ENCODE results near the gene TUBA3E. TPM values are rescaled to one million over a fixed set of nuclear protein-coding genes. Genes with fewer than 3 reads are reported as not detected.
"Not testable (repeated sequence)": the region's sequence is repeated elsewhere in the genome, so short reads cannot be mapped to it uniquely, and the experiment has no call there.

The TUBA3E gene
- total and polyA plus RNA-seq, 2 of the 13 experiments (the other 11 are each of a cell fraction or from before 2014, with no cell fraction given), result not detected

- CTCF ChIA-PET (ENCODE audit: low intra/inter-chr PET ratio, low total read pairs); H3K27me3 ChIP-seq (ENCODE audit: control insufficient read depth in 1 of 2, insufficient read depth in 2 of 2, low read length in 2 of 2); H3K4me3 ChIP-seq (replicated peaks in 1 of 3; ENCODE audit: insufficient read depth in 1 of 3, low read depth in 2 of 3, low read length in 3 of 3); H3K9me3 ChIP-seq (ENCODE audit: low read length); H2AFZ ChIP-seq (ENCODE audit: low read length); H4K20me1 ChIP-seq (ENCODE audit: insufficient read depth, low read length); FAIRE-seq; H3K27ac ChIP-seq (ENCODE audit: extremely low read length, insufficient read depth, low read length); H3K4me2 ChIP-seq (ENCODE audit: low read depth, low read length); H3K9ac ChIP-seq (ENCODE audit: insufficient read depth, low read depth, low read length); BruUV-seq (replicated peaks); intact Hi-C loops (cut with micrococcal nuclease; ENCODE audit: unreplicated experiment); ATAC-seq; POLR2A ChIA-PET; DNase-seq (ENCODE audit: low spot score): not testable (repeated sequence)
- 97% methylated on average over 4 of the region's 5 CpGs for WGBS (ENCODE audit: low lambda C conversion rate)
- H3K4me1 ChIP-seq (ENCODE audit: insufficient read depth, low read length), result peaks cover 12% of the 10 kb centered on the region
- H3K36me3 ChIP-seq (replicated peaks in 1 of 2; ENCODE audit: control insufficient read depth in 1 of 2, insufficient read depth in 2 of 2, low read length in 2 of 2), result peaks cover 27 to 71% of the 10 kb centered on the region in 2 experiments
- in situ Hi-C loops (cut with HindIII; ENCODE audit: extremely low pct_ligation_motif_present, low pct_unique_long_range_greater_than_20kb), result loop anchor here (25.0 kb wide), 1 partner anchor 1312 kb away; the partner anchor contains the start of genes MZT2A and TUBA3D
- H3K79me2 ChIP-seq (ENCODE audit: insufficient read depth, low read length), result peaks cover 45% of the 10 kb centered on the region
Measured at GRCh38 chr2:130174866-130175265, 23.4 kb downstream of the TUBA3E start.

GRCh38 chr2:130169896-130170295 is 28.3 kb downstream of the TUBA3E start:
- Histone ChIP-seq H3K27me3 (ENCODE audit: control insufficient read depth in 1 of 2, insufficient read depth in 2 of 2, low read length in 2 of 2) (no peaks in the 10 kb centered on the region), H3K4me1 (ENCODE audit: insufficient read depth, low read length) (no peaks in the 10 kb centered on the region), H3K4me3 (replicated peaks in 1 of 3; ENCODE audit: insufficient read depth in 1 of 3, low read depth in 2 of 3, low read length in 3 of 3) (no peak overlapping the region), H3K4me2 (ENCODE audit: low read depth, low read length) (no peak overlapping the region), H3K9ac (ENCODE audit: insufficient read depth, low read depth, low read length) (no peak overlapping the region), H3K79me2 (ENCODE audit: insufficient read depth, low read length) (peaks cover 3% of the 10 kb centered on the region), H3K36me3 (replicated peaks in 1 of 2; ENCODE audit: control insufficient read depth in 1 of 2, insufficient read depth in 2 of 2, low read length in 2 of 2) (peaks cover 37 to 86% of the 10 kb centered on the region in 2 experiments), H4K20me1 (ENCODE audit: insufficient read depth, low read length) (no peaks in the 10 kb centered on the region), H2AFZ (ENCODE audit: low read length) (no peak overlapping the region), H3K27ac (ENCODE audit: extremely low read length, insufficient read depth, low read length) (no peak overlapping the region), H3K9me3 (ENCODE audit: low read length) (no peaks in the 10 kb centered on the region)
- BruUV-seq (replicated peaks), result no TSS peak
- intact Hi-C loops (cut with micrococcal nuclease; ENCODE audit: unreplicated experiment) (no loop called here), in situ Hi-C loops (cut with HindIII; ENCODE audit: extremely low pct_ligation_motif_present, low pct_unique_long_range_greater_than_20kb) (no loop called here)
- WGBS (ENCODE audit: low lambda C conversion rate), result 93% methylated on average over 7 of the region's 7 CpGs
- ATAC-seq (no peak), DNase-seq (ENCODE audit: low spot score) (no peak), FAIRE-seq (no peak)
- POLR2A ChIA-PET, result interaction anchor here (1.3 kb wide), 1 partner anchor 11 kb away, joined by 3 read pairs; the partner anchor contains the start of gene SMPD4
- TF ChIP-seq ZNF782 (CRISPR knock-in tag; IDR thresholded peaks at IDR 0.05; ENCODE audit: borderline replicate concordance) (no peak), ZNF556 (CRISPR knock-in tag; IDR thresholded peaks at IDR 0.05; ENCODE audit: borderline replicate concordance) (no peak), ZNF3 (CRISPR knock-in tag; IDR thresholded peaks at IDR 0.05) (no peak), PTBP1 (IDR thresholded peaks at IDR 0.05; ENCODE audit: low read depth, low read length, poor library complexity, severe bottlenecking) (no peak), FLYWCH1 (CRISPR knock-in tag; IDR thresholded peaks at IDR 0.05) (no peak), ZNF354B (CRISPR knock-in tag; IDR thresholded peaks at IDR 0.05) (no peak), ZMYM2 (CRISPR knock-in tag; IDR thresholded peaks at IDR 0.05) (no peak), TSC22D2 (CRISPR knock-in tag; IDR thresholded peaks at IDR 0.05; ENCODE audit: borderline replicate concordance) (no peak)
- CTCF ChIA-PET (ENCODE audit: low intra/inter-chr PET ratio, low total read pairs), result no interaction called here

Measured in HepG2 (cell line).